Islet of Langerhans (tissue), 1 donor: Measurements from ENCODE around the gene SERPIND1.
"Not testable (repeated sequence)": the region's sequence is repeated elsewhere in the genome, so short reads cannot be mapped to it uniquely, and the experiment has no call there.

ENCODE experiments used
- FAIRE-seq: peaks from one replicate; lab custom pipeline; 2011; peaks lifted over from hg19 to GRCh38; lab: Jason Lieb, UNC

SERPIND1 gene

GRCh38 chr22:20773793-20774212, at the start of gene SERPIND1:
SERPIND1 (plus strand) TSS chr22:20774113; CDS start chr22:20779313, 5,200 bp downstream.
- no peak for FAIRE-seq

GRCh38 chr22:20724676-20725454, 49.0 kb upstream of the SERPIND1 start:
- no peak for FAIRE-seq

GRCh38 chr22:20725987-20726558, 47.8 kb upstream of the SERPIND1 start:
- no peak for FAIRE-seq

- no peak for FAIRE-seq
Measured at GRCh38 chr22:20727118-20728015, 46.5 kb upstream of the SERPIND1 start.

- no peak for FAIRE-seq
Measured at GRCh38 chr22:20728523-20729190, 45.3 kb upstream of the SERPIND1 start.

GRCh38 chr22:20729194-20729593, 44.7 kb upstream of the SERPIND1 start:
- no peak for FAIRE-seq

- FAIRE-seq: not testable (repeated sequence)
Measured at GRCh38 chr22:20732431-20732830, 41.5 kb upstream of the SERPIND1 start.

GRCh38 chr22:20735356-20736162, 38.4 kb upstream of the SERPIND1 start:
- not testable (repeated sequence) for FAIRE-seq

- FAIRE-seq: not testable (repeated sequence)
Measured at GRCh38 chr22:20736891-20737290, 37.0 kb upstream of the SERPIND1 start.

GRCh38 chr22:20738394-20739089, 35.4 kb upstream of the SERPIND1 start:
- FAIRE-seq: no peak

GRCh38 chr22:20740222-20740951, 33.5 kb upstream of the SERPIND1 start:
- no peak for FAIRE-seq

GRCh38 chr22:20741008-20741633, 32.8 kb upstream of the SERPIND1 start:
- FAIRE-seq: no peak

- FAIRE-seq: no peak
Measured at GRCh38 chr22:20741634-20742581, 32.0 kb upstream of the SERPIND1 start.

- no peak for FAIRE-seq
Measured at GRCh38 chr22:20742764-20743163, 31.1 kb upstream of the SERPIND1 start.

GRCh38 chr22:20744456-20744855, 29.5 kb upstream of the SERPIND1 start:
- no peak for FAIRE-seq

GRCh38 chr22:20745119-20745518, 28.8 kb upstream of the SERPIND1 start:
- FAIRE-seq: no peak

- FAIRE-seq: no peak
Measured at GRCh38 chr22:20746431-20747189, 27.3 kb upstream of the SERPIND1 start.

GRCh38 chr22:20747223-20747622, 26.7 kb upstream of the SERPIND1 start:
- FAIRE-seq: no peak
